IPS-11a (cell line): ENCODE data around the gene OR52N1.
A peak's percentile ranks its signal among the peaks of the same experiment; 100 is the strongest.

Experiments
- H3K4me3 ChIP-seq: one replicate; pipeline ENCODE4 v1.5.1; 2013; ENCODE audit warnings: low read depth, low read length, control low read depth

OR52N1 gene

GRCh38 chr11:5791165-5791564, at the start of gene OR52N1:
OR52N1 (minus strand) TSS chr11:5791265; CDS start chr11:5788816, 2,449 bp downstream.
- H3K4me3 ChIP-seq = no peak within 1 kb of the TSS

GRCh38 chr11:5837695-5838094, 46.6 kb upstream of the OR52N1 start:
- H3K4me3 ChIP-seq = no peak overlapping the region

GRCh38 chr11:5833446-5833845, 42.4 kb upstream of the OR52N1 start:
- H3K4me3 ChIP-seq = no peak overlapping the region

- no peak overlapping the region for H3K4me3 ChIP-seq
These were observed 40.2 kb upstream of the OR52N1 start for GRCh38 chr11:5831196-5831829.

GRCh38 chr11:5818245-5818886, 27.3 kb upstream of the OR52N1 start:
- H3K4me3 ChIP-seq = no peak overlapping the region

GRCh38 chr11:5815534-5815933, 24.5 kb upstream of the OR52N1 start:
- no peak overlapping the region for H3K4me3 ChIP-seq

- no peak overlapping the region for H3K4me3 ChIP-seq
These were observed 19.1 kb upstream of the OR52N1 start for GRCh38 chr11:5809905-5810795.

GRCh38 chr11:5809122-5809519, 18.1 kb upstream of the OR52N1 start:
- peak overlapping the region; percentile 52 for H3K4me3 ChIP-seq

- peak within 1 kb of the TSS; percentile 52 for H3K4me3 ChIP-seq
These were observed 17.5 kb upstream of the OR52N1 start, which contains the start of gene OR52N2 for GRCh38 chr11:5808500-5809121. OR52N2 (plus strand) TSS chr11:5808924; CDS start chr11:5820336, 11,412 bp downstream.

GRCh38 chr11:5807580-5807979, 16.5 kb upstream of the OR52N1 start:
- no peak overlapping the region for H3K4me3 ChIP-seq

- no peak overlapping the region for H3K4me3 ChIP-seq
These were observed 12.9 kb upstream of the OR52N1 start for GRCh38 chr11:5803982-5804381.

GRCh38 chr11:5796541-5796940, 5.5 kb upstream of the OR52N1 start:
- H3K4me3 ChIP-seq = no peak overlapping the region

GRCh38 chr11:5783255-5783654, 7.8 kb downstream of the OR52N1 start, which contains the start of gene OR52N5:
OR52N5 (minus strand) TSS chr11:5783355; CDS start chr11:5778634, 4,721 bp downstream.
- H3K4me3 ChIP-seq = no peak within 1 kb of the TSS

- no peak overlapping the region for H3K4me3 ChIP-seq
These were observed 24.0 kb downstream of the OR52N1 start for GRCh38 chr11:5767056-5767455.

- H3K4me3 ChIP-seq = no peak within 1 kb of the TSS
These were observed 37.1 kb downstream of the OR52N1 start, which contains the start of gene OR52N4 for GRCh38 chr11:5753943-5754342. OR52N4 (plus strand) TSS chr11:5754243; CDS start chr11:5754741, 498 bp downstream.

- H3K4me3 ChIP-seq = no peak overlapping the region
These were observed 41.2 kb downstream of the OR52N1 start for GRCh38 chr11:5749836-5750235.

- H3K4me3 ChIP-seq = no peak overlapping the region
These were observed 44.5 kb downstream of the OR52N1 start for GRCh38 chr11:5746614-5747013.

GRCh38 chr11:5738431-5738830, 52.6 kb downstream of the OR52N1 start:
- no peak overlapping the region for H3K4me3 ChIP-seq

GRCh38 chr11:5737670-5738392, 53.2 kb downstream of the OR52N1 start:
- H3K4me3 ChIP-seq = no peak overlapping the region

- H3K4me3 ChIP-seq = no peak overlapping the region
These were observed 54.0 kb downstream of the OR52N1 start for GRCh38 chr11:5737091-5737490.
